Mesothelial cell of epicardium (in vitro differentiated cells): Measurements from ENCODE around the gene PRR30. TPM values are rescaled to one million over a fixed set of nuclear protein-coding genes. Genes with fewer than 3 reads are reported as not detected.

ENCODE experiments used
- DNase-seq, 2 experiments: peaks; one replicate each; pipeline ENCODE4 v3.0.0; 2021; ENCODE audit warnings: low spot score in 2 of 2; ENCODE audit not compliant: unreplicated experiment in 2 of 2
- H3K27ac Mint-ChIP-seq: 2 replicates; pipeline ENCODE4 v1.8.0; 2021; ENCODE audit warnings: mixed read lengths
- H3K27me3 Mint-ChIP-seq: 2 replicates; pipeline ENCODE4 v1.8.0; 2021; ENCODE audit warnings: low read depth, mixed read lengths
- H3K36me3 Mint-ChIP-seq: 2 replicates; pipeline ENCODE4 v1.8.0; 2021; ENCODE audit warnings: mixed read lengths
- H3K4me1 Mint-ChIP-seq: 2 replicates; pipeline ENCODE4 v1.8.0; 2021; ENCODE audit warnings: mixed read lengths
- H3K4me3 Mint-ChIP-seq: 2 replicates; pipeline ENCODE4 v1.8.0; 2021; ENCODE audit warnings: mild to moderate bottlenecking, moderate library complexity, mixed read lengths
- H3K9me3 Mint-ChIP-seq: 2 replicates; pipeline ENCODE4 v1.8.0; 2021; ENCODE audit warnings: mixed read lengths
- total RNA-seq: library from RNA; stranded (reverse); gene quantifications from 3 replicates; pipeline ENCODE4 v1.2.1, GENCODE V29; 2021
- TF ChIP-seq, protein P1 (sequence below): fragments of 200-600 bp; sonication (generic); IDR thresholded peaks from one replicate; pipeline ENCODE4 v1.5.0; 2021; ENCODE audit warnings: antibody characterized with exemption; ENCODE audit not compliant: unreplicated experiment

The PRR30 gene
- total RNA-seq, 1 donor from 2014 or later: not detected

GRCh38 chr2:27171351-27171848, 32.2 kb upstream of the PRR30 start:
- Mint-ChIP-seq H3K27ac (no peak overlapping the region), H3K4me3 (no peak overlapping the region), H3K4me1 (no peaks in the 10 kb centered on the region), H3K9me3 (no peaks in the 10 kb centered on the region), H3K27me3 (peaks cover 26% of the 10 kb centered on the region), H3K36me3 (no peaks in the 10 kb centered on the region)
- DNase-seq: no peak
- TF ChIP-seq, protein P1, sequence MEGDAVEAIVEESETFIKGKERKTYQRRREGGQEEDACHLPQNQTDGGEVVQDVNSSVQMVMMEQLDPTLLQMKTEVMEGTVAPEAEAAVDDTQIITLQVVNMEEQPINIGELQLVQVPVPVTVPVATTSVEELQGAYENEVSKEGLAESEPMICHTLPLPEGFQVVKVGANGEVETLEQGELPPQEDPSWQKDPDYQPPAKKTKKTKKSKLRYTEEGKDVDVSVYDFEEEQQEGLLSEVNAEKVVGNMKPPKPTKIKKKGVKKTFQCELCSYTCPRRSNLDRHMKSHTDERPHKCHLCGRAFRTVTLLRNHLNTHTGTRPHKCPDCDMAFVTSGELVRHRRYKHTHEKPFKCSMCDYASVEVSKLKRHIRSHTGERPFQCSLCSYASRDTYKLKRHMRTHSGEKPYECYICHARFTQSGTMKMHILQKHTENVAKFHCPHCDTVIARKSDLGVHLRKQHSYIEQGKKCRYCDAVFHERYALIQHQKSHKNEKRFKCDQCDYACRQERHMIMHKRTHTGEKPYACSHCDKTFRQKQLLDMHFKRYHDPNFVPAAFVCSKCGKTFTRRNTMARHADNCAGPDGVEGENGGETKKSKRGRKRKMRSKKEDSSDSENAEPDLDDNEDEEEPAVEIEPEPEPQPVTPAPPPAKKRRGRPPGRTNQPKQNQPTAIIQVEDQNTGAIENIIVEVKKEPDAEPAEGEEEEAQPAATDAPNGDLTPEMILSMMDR: no peak

GRCh38 chr2:27170581-27171337, 31.5 kb upstream of the PRR30 start:
- Mint-ChIP-seq H3K9me3 (no peaks in the 10 kb centered on the region), H3K36me3 (no peaks in the 10 kb centered on the region), H3K27me3 (peaks cover 20% of the 10 kb centered on the region), H3K4me3 (no peak overlapping the region), H3K27ac (no peak overlapping the region), H3K4me1 (no peaks in the 10 kb centered on the region)
- TF ChIP-seq, protein P1: no peak
- DNase-seq: no peak

DNA sequence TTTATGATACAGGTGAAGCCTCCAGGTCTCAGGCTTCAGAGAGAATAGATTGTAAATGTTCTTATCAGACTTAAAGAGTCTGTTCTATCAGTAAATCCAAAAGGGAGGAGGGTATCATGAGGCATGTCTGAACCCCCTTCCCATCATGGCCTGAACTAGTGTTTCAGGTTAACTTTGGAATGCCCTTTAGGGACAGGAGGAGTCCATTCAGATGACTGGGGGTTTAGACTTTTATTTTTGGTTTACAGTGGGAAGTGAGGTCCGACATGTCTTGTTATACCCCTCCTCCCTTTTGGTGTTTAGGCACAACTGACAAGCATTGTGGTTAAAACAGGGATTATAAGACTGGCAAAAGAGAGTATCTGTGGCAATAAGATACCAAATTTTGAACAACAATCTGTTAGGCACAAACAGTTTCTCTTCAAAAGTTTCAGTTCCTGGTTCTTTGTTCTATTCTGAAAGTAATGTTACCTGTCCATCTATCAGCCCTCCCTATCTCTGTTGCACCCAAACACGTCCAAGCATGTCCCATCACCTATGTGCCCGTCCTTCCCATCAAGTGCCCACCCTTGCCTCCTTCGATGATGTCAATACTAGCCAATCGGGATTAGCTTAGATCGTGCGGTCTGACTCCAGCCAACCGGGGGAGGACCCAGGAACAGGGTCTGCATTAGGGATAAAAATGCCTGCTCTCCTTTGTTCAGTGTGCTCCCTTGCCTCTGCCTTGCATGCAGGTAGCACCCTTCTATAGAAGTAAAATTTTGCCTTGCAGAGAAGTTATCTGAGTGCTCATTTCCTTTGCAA, 26.0 kb upstream of the PRR30 start:
- H3K27me3 Mint-ChIP-seq: peaks cover 7% of the 10 kb centered on the region
- TF ChIP-seq, protein P1: no peak
- no peak overlapping the region for H3K4me3 Mint-ChIP-seq
- no peaks in the 10 kb centered on the region for H3K4me1 Mint-ChIP-seq
- no peak overlapping the region for H3K27ac Mint-ChIP-seq
- H3K36me3 Mint-ChIP-seq: no peaks in the 10 kb centered on the region
- H3K9me3 Mint-ChIP-seq: no peaks in the 10 kb centered on the region
- DNase-seq: no peak

GRCh38 chr2:27162151-27163121, 23.2 kb upstream of the PRR30 start:
- TF ChIP-seq, protein P1: no peak
- Mint-ChIP-seq H3K4me1 (no peaks in the 10 kb centered on the region), H3K4me3 (no peak overlapping the region), H3K27ac (no peak overlapping the region), H3K9me3 (no peaks in the 10 kb centered on the region), H3K27me3 (no peaks in the 10 kb centered on the region), H3K36me3 (no peaks in the 10 kb centered on the region)
- no peak for DNase-seq

DNA sequence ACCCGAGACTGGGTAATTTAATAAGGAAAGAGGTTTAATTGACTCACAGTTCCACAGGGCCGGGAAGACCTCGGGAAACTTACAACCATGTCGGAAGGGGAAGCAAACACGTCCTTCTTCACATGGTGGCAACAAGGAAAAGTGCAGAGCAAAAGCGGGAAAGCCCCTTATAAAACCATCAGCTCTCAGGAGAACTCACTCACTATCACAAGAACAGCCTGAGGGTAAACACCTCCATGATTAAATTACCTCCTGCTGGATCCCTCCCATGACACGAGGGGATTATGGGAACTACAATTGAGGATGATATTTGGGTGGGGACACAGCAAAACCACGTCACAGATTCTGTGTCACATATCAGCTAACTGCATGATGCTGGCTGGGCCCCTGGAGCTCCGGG, 21.0 kb upstream of the PRR30 start:
- TF ChIP-seq, protein P1: no peak
- Mint-ChIP-seq H3K27me3 (no peaks in the 10 kb centered on the region), H3K4me1 (no peaks in the 10 kb centered on the region), H3K27ac (no peak overlapping the region), H3K36me3 (no peaks in the 10 kb centered on the region), H3K4me3 (no peak overlapping the region), H3K9me3 (no peaks in the 10 kb centered on the region)
- no peak for DNase-seq
